ENCODE measurements around the gene EYA3. TPM values are rescaled to one million over a fixed set of nuclear protein-coding genes. Genes with fewer than 3 reads are reported as not detected.

The EYA3 gene
- total RNA-seq, 1 experiment from 2014 or later, result 32.7 TPM

- Histone ChIP-seq H3K4me1 (ENCODE audit: insufficient read depth, low read length) (no peaks in the 10 kb centered on the region), H3K79me1 (ENCODE audit: insufficient read depth, low read depth, low read length, poor library complexity, severe bottlenecking) (no peaks in the 10 kb centered on the region), H2BK20ac (ENCODE audit: low read depth, low read length, poor library complexity, severe bottlenecking) (no peak overlapping the region), H4K20me1 (ENCODE audit: control insufficient read depth, insufficient read depth, insufficient read length) (no peaks in the 10 kb centered on the region), H3K18ac (ENCODE audit: insufficient read length, low read depth, low read length) (no peak overlapping the region), H3K14ac (ENCODE audit: insufficient read depth, low read length) (no peak overlapping the region), H3T11ph (ENCODE audit: low read length) (no peak overlapping the region), H2AK5ac (ENCODE audit: insufficient read length, low read length) (no peak overlapping the region), H4K5ac (ENCODE audit: insufficient read length, low read depth, low read length) (no peak overlapping the region), H3K9me3 (ENCODE audit: control insufficient read depth, low read depth, low read length) (no peaks in the 10 kb centered on the region), H3K9ac (ENCODE audit: extremely low read depth, insufficient read length, low read length) (no peak overlapping the region), H4K8ac (replicated peaks; ENCODE audit: insufficient read length, low read depth, low read length) (no peak overlapping the region), H2AFZ (ENCODE audit: low read length) (no peak overlapping the region), H2BK12ac (ENCODE audit: insufficient read length, low read depth, low read length) (no peak overlapping the region), H2BK15ac (ENCODE audit: low read depth, low read length) (no peak overlapping the region), H3K56ac (ENCODE audit: insufficient read length, low read depth, low read length) (no peak overlapping the region), H3K4ac (ENCODE audit: low read depth, low read length) (no peak overlapping the region), H3K79me2 (ENCODE audit: insufficient read depth, low read length) (no peaks in the 10 kb centered on the region), H3K27me3 (ENCODE audit: insufficient read depth, low read length) (no peaks in the 10 kb centered on the region), H3K27ac (ENCODE audit: insufficient read length, low read depth, low read length) (no peak overlapping the region), H3K4me2 (ENCODE audit: insufficient read depth, insufficient read length, low read length) (no peak overlapping the region), H3K23me2 (ENCODE audit: insufficient read length, low read depth, low read length, poor library complexity, severe bottlenecking) (no peaks in the 10 kb centered on the region), H2BK120ac (ENCODE audit: low read depth, low read length, poor library complexity, severe bottlenecking) (no peak overlapping the region), H2BK5ac (ENCODE audit: insufficient read length, low read length) (no peak overlapping the region), H4K91ac (ENCODE audit: insufficient read length, low read depth, low read length) (no peak overlapping the region), H3K23ac (ENCODE audit: insufficient read length, low read depth, low read length) (no peak overlapping the region)
- DNase-seq, result no peak
- no peak overlapping the region for H3K27ac Mint-ChIP-seq
- H3K36me3 Mint-ChIP-seq (ENCODE audit: insufficient read depth in 1 of 3, low read depth in 3 of 3), result no peaks in the 10 kb centered on the region
- TF ChIP-seq CTCF (conservative IDR thresholded peaks at IDR 0.05), result no peak
- H3K4me1 Mint-ChIP-seq, result 0 out of 4 replicates have a peak, but pooled peaks cover 0 to 2% of the 10 kb centered on the region in 2 experiments
- no CpG with 5 or more reads among the region's 3 CpGs for WGBS (ENCODE audit: extremely low coverage, insufficient read length, low lambda C conversion rate)
- H3K4me3 Mint-ChIP-seq, result no peak overlapping the region
- peaks cover 6% of the 10 kb centered on the region; the same call in 1 of the 2 replicates for H3K27me3 Mint-ChIP-seq (ENCODE audit: low read depth)
- H3K9me3 Mint-ChIP-seq, result no peaks in the 10 kb centered on the region; a peak in 2 of 5 replicates
Observed at GRCh38 chr1:28122183-28122582, 33.8 kb upstream of the EYA3 start.

All from H9 (cell line).